A549 (cell line): ENCODE data around the gene MAGEA1. TPM values are rescaled to one million over a fixed set of nuclear protein-coding genes. Genes with fewer than 3 reads are reported as not detected.
"Not testable (repeated sequence)": the region's sequence is repeated elsewhere in the genome, so short reads cannot be mapped to it uniquely, and the experiment has no call there.

Experiments used
- ATAC-seq, 2 experiments: fragments of 200-7000 bp in 1 of 2; fragments of >200 bp in 1 of 2; cut with Nextera tagmentation in 1 of 2; cut with Tn5 transposase in 1 of 2; 3 replicates each; pipeline versions ENCODE4 v1.8.0 to v1.9.1; 2018 to 2020; ENCODE audit warnings: mild to moderate bottlenecking in 1 of 2, moderate library complexity in 1 of 2
- CTCF ChIA-PET: fragments of 300-600 bp; sonication (Branson Sonifier 250); formaldehyde crosslinking; extraction: SDS; loops from one replicate; lab custom pipeline; 2021; ENCODE audit warnings: antibody characterized with exemption, inconsistent platforms; lab: Yijun Ruan, JAX
- POLR2A ChIA-PET: fragments of 350-600 bp; formaldehyde crosslinking; extraction: SDS; loops from one replicate; lab custom pipeline; 2021; ENCODE audit warnings: antibody characterized with exemption, inconsistent platforms; lab: Yijun Ruan, JAX
- DNase-seq, 2 experiments: peaks; one replicate each; pipeline versions ENCODE4 v3.0.0 to v3.0.0-alpha.2; 2011 to 2016; ENCODE audit warnings: low read depth in 1 of 2, low spot score in 1 of 2
- FAIRE-seq: peaks from 2 replicates; lab custom pipeline; 2011; peaks lifted over from hg19 to GRCh38; lab: Jason Lieb, UNC
- H3K27ac ChIP-seq, 2 experiments: fragments of >200 bp; sonication (Bioruptor Twin); formaldehyde crosslinking; 3 replicates each; pipeline ENCODE4 v1.5.1; 2016 to 2017
- H3K4me1 ChIP-seq: fragments of >200 bp; sonication (Bioruptor Twin); formaldehyde crosslinking; 3 replicates; pipeline ENCODE4 v1.6.1; 2016
- H3K4me2 ChIP-seq: fragments of >200 bp; sonication (Bioruptor Twin); formaldehyde crosslinking; 3 replicates; pipeline ENCODE4 v1.6.1; 2016
- H3K4me3 ChIP-seq: fragments of >200 bp; sonication (Bioruptor Twin); formaldehyde crosslinking; 3 replicates; pipeline ENCODE4 v1.5.1; 2016
- H3K9me3 ChIP-seq: fragments of >200 bp; sonication (Bioruptor Twin); formaldehyde crosslinking; 3 replicates; pipeline ENCODE4 v1.6.1; 2016
- ATOH8 ChIP-seq: fragments of 250-450 bp; sonication (Bioruptor Pico); IDR thresholded peaks from 2 replicates; pipeline ENCODE4 v1.5.0; 2020; ENCODE audit warnings: low read depth, mild to moderate bottlenecking, moderate library complexity
- BHLHE40 ChIP-seq: IDR thresholded peaks from 2 replicates; pipeline ENCODE4 v1.6.1; 2012; ENCODE audit warnings: low read depth, low read length, inconsistent platforms
- CBX8 ChIP-seq: fragments of 200-600 bp; sonication (generic); IDR thresholded peaks from 2 replicates; pipeline ENCODE4 v1.6.1; 2016
- CEBPB ChIP-seq, 2 experiments: fragments of >200 bp in 1 of 2; sonication (Bioruptor Twin) in 1 of 2; formaldehyde crosslinking in 1 of 2; IDR thresholded peaks; 2 replicates each; pipeline ENCODE4 v1.6.1; 2012 to 2016
- CHD2 ChIP-seq: fragments of 150-350 bp; IDR thresholded peaks from 2 replicates; pipeline ENCODE4 v1.6.1; 2014; ENCODE audit warnings: low read length; ENCODE audit not compliant: partially characterized antibody
- ESRRA ChIP-seq: fragments of 150-350 bp; IDR thresholded peaks from 2 replicates; pipeline ENCODE4 v1.6.1; 2014; ENCODE audit warnings: mild to moderate bottlenecking, low read length, borderline replicate concordance
- FOXS1 ChIP-seq: fragments of 250-450 bp; sonication (Bioruptor Pico); IDR thresholded peaks from 2 replicates; pipeline ENCODE4 v1.5.0; 2020; ENCODE audit warnings: mild to moderate bottlenecking, moderate library complexity
- JUNB ChIP-seq: fragments of >200 bp; sonication (Bioruptor Twin); formaldehyde crosslinking; IDR thresholded peaks from 2 replicates; pipeline ENCODE4 v1.6.1; 2016
- KDM1A ChIP-seq: fragments of 200-600 bp; sonication (generic); IDR thresholded peaks from 2 replicates; pipeline ENCODE4 v1.6.1; 2016; ENCODE audit warnings: low read depth, mild to moderate bottlenecking
- PBX3 ChIP-seq: IDR thresholded peaks from 2 replicates; pipeline ENCODE4 v1.6.1; 2012
- PHF8 ChIP-seq: fragments of 200-600 bp; sonication (generic); IDR thresholded peaks from 2 replicates; pipeline ENCODE4 v1.6.1; 2016; ENCODE audit warnings: low read depth, mild to moderate bottlenecking, antibody characterized with exemption, moderate library complexity, borderline replicate concordance
- POLR2A ChIP-seq: IDR thresholded peaks from 2 replicates; pipeline ENCODE4 v1.6.1; 2012; ENCODE audit warnings: mild to moderate bottlenecking, low read length
- RAD21 ChIP-seq, 2 experiments: fragments of >200 bp in 1 of 2; sonication (Bioruptor Twin) in 1 of 2; formaldehyde crosslinking in 1 of 2; IDR thresholded peaks in 1 of 2; conservative IDR thresholded peaks in 1 of 2; 2 replicates in 1 of 2; 3 replicates in 1 of 2; pipeline ENCODE4 v1.6.1; 2012 to 2018; ENCODE audit warnings: inconsistent platforms in 1 of 2
- RARB ChIP-seq: fragments of 250-450 bp; sonication (Bioruptor Pico); IDR thresholded peaks from 2 replicates; pipeline ENCODE4 v1.8.0; 2021; ENCODE audit warnings: mild to moderate bottlenecking, moderate library complexity
- RNF2 ChIP-seq: fragments of 200-600 bp; sonication (generic); IDR thresholded peaks from 2 replicates; pipeline ENCODE4 v1.6.1; 2016; ENCODE audit warnings: low read depth, mild to moderate bottlenecking, antibody characterized with exemption, moderate library complexity, borderline replicate concordance
- USF2 ChIP-seq: fragments of 450-650 bp; IDR thresholded peaks from 2 replicates; pipeline ENCODE4 v1.6.1; 2014; ENCODE audit warnings: antibody characterized with exemption
- ZC3H11A ChIP-seq: fragments of 450-650 bp; IDR thresholded peaks from 2 replicates; pipeline ENCODE4 v1.6.1; 2014; ENCODE audit warnings: antibody characterized with exemption, mild to moderate bottlenecking
- ZNF302 ChIP-seq: fragments of 250-450 bp; sonication (Bioruptor Pico); IDR thresholded peaks from 2 replicates; pipeline ENCODE4 v1.9.0; 2021; ENCODE audit warnings: inconsistent platforms, mild to moderate bottlenecking, moderate library complexity
- WGBS: methylation state at CpG from one replicate; pipeline ENCODE4 v1.1.6; 2017; ENCODE audit errors: missing lambda C conversion rate; 5-methylcytosine and 5-hydroxymethylcytosine counted together
- polyA plus RNA-seq, 4 experiments: library from polyadenylated mRNA; depleted of rRNA in 3 of 4; stranded (reverse); fragments of >200 nt; fragmentation: RNase III in 1 of 4; extraction: RNeasy Plus Mini Kit Qiagen cat#74134 plus additional on column Dnase treatment in 1 of 4; gene quantifications; 2 replicates in 3 of 4; 3 replicates in 1 of 4; pipeline ENCODE4 v1.2.3, GENCODE V29; 2011 to 2017
- TF ChIP-seq, protein P1 (sequence below): fragments of >200 bp; sonication (Bioruptor Twin); formaldehyde crosslinking; IDR thresholded peaks from 3 replicates; pipeline ENCODE4 v1.5.1; 2016

Gene MAGEA1
- polyA plus RNA-seq, 2 of the 4 experiments (the other 2 are of a cell fraction): 0.04 TPM; not detected in 1

DNA sequence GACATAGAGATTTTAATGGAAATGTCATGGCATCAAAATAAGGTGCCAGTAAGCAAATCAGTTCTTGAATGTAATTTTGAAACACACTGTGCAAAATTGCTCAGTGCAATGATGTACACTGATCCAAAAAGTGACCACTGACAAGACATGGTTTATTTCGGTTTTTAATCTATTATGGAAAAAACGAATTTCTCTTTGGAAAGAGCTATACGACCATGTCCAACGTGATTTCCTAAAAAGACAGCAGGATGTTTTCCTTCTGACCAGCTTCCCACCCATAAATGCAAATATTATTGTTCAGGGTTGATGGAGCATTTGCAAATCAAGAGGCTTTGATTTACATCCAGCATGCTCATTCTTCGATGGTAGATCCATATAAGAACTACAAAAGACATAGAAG lies 17.1 kb upstream of the MAGEA1 start:
- no peak for FAIRE-seq
- Histone ChIP-seq H3K27ac (no peak overlapping the region), H3K4me2 (no peak overlapping the region), H3K9me3 (no peaks in the 10 kb centered on the region), H3K4me3 (no peak overlapping the region), H3K4me1 (no peaks in the 10 kb centered on the region)
- TF ChIP-seq RNF2 (peak; percentile 79; the same call in 1 of the 2 replicates), CBX8 (peak; percentile 86; the same call in 1 of the 2 replicates), RARB (CRISPR knock-in tag) (no peak)
- CTCF ChIA-PET: no interaction called here
- POLR2A ChIA-PET: no interaction called here
- no peak for DNase-seq
- no peak for ATAC-seq
- under 1% methylated on average over 5 of the region's 5 CpGs for WGBS

GRCh38 chrX:153164733-153165132 lies 14.4 kb upstream of the MAGEA1 start:
- H3K27ac ChIP-seq: no peak overlapping the region
- ChIA-PET CTCF (no interaction called here), POLR2A (no interaction called here)
- no peak overlapping the region for H3K4me2 ChIP-seq
- ATAC-seq: no peak
- H3K9me3 ChIP-seq: no peaks in the 10 kb centered on the region
- no peak for DNase-seq
- H3K4me1 ChIP-seq: no peaks in the 10 kb centered on the region
- 9% methylated on average over 2 of the region's 3 CpGs for WGBS
- TF ChIP-seq ZNF302 (CRISPR knock-in tag) (no peak), JUNB (no peak), CEBPB (IDR thresholded peaks at IDR 0.05) (no peak), KDM1A (no peak), PHF8 (no peak), FOXS1 (no peak), RAD21 (conservative IDR thresholded peaks at IDR 0.05 in 1 of 2, IDR thresholded peaks at IDR 0.05 in 1 of 2) (no peak), ZC3H11A (no peak), ESRRA (no peak), PBX3 (no peak), CHD2 (no peak), POLR2A (no peak), ATOH8 (CRISPR knock-in tag) (no peak), RNF2 (no peak), BHLHE40 (no peak), USF2 (no peak)
- TF ChIP-seq, protein P1, sequence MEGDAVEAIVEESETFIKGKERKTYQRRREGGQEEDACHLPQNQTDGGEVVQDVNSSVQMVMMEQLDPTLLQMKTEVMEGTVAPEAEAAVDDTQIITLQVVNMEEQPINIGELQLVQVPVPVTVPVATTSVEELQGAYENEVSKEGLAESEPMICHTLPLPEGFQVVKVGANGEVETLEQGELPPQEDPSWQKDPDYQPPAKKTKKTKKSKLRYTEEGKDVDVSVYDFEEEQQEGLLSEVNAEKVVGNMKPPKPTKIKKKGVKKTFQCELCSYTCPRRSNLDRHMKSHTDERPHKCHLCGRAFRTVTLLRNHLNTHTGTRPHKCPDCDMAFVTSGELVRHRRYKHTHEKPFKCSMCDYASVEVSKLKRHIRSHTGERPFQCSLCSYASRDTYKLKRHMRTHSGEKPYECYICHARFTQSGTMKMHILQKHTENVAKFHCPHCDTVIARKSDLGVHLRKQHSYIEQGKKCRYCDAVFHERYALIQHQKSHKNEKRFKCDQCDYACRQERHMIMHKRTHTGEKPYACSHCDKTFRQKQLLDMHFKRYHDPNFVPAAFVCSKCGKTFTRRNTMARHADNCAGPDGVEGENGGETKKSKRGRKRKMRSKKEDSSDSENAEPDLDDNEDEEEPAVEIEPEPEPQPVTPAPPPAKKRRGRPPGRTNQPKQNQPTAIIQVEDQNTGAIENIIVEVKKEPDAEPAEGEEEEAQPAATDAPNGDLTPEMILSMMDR: no peak
- TF ChIP-seq, all 56 proteins: peak for 0
- FAIRE-seq: no peak
- H3K4me3 ChIP-seq: no peak overlapping the region

DNA sequence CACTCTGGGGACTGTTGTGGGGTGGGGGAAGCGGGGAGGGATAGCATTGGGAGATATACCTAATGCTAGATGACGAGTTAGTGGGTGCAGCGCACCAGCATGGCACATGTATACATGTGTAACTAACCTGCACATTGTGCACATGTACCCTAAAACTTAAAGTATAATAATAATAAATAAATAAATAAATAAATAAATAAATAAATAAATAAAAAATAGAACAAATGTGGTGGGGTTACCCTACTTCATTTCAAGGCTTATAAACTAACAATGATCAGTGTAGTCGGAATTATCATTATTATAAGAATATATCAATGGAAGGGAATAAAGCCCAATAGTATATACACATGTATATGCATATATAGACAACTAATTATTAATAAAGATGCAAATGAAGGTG lies 10.7 kb upstream of the MAGEA1 start:
- H3K27ac ChIP-seq, CTCF ChIA-PET, DNase-seq, H3K4me3 ChIP-seq, FAIRE-seq, H3K9me3 ChIP-seq, POLR2A ChIA-PET, ATAC-seq, H3K4me2 ChIP-seq, H3K4me1 ChIP-seq: not testable (repeated sequence)
- 28% methylated on average over 1 of the region's 4 CpGs for WGBS
- TF ChIP-seq ZC3H11A: peak; percentile 31
